Left kidney (tissue), 2 donors: Measurements from ENCODE around the gene ADCY1. TPM values are rescaled to one million over a fixed set of nuclear protein-coding genes. Genes with fewer than 3 reads are reported as not detected.

ENCODE experiments used
- DNase-seq: peaks from one replicate; pipeline ENCODE4 v3.0.0-alpha.2; 2013
- polyA plus RNA-seq: library from polyadenylated mRNA; unstranded; fragments of 120-200 nt; gene quantifications from one replicate; pipeline ENCODE4 v1.2.1, GENCODE V29; 2013; ENCODE audit not compliant: insufficient read length

Gene ADCY1
- polyA plus RNA-seq, 1 donor, result 3.1 TPM

- no peak for DNase-seq
Measured at GRCh38 chr7:45652630-45653029, 78.5 kb downstream of the ADCY1 start.

GRCh38 chr7:45653209-45653907 is 79.2 kb downstream of the ADCY1 start:
- no peak for DNase-seq

- no peak for DNase-seq
Measured at GRCh38 chr7:45654341-45654740, 80.2 kb downstream of the ADCY1 start.

- no peak for DNase-seq
Measured at GRCh38 chr7:45655539-45655938, 81.4 kb downstream of the ADCY1 start.

GRCh38 chr7:45656431-45656830 is 82.3 kb downstream of the ADCY1 start:
- no peak for DNase-seq

- no peak for DNase-seq
Measured at GRCh38 chr7:45657136-45657889, 83.1 kb downstream of the ADCY1 start.

GRCh38 chr7:45657890-45658715 is 83.9 kb downstream of the ADCY1 start:
- DNase-seq, result no peak

- DNase-seq, result peak; percentile 37
Measured at GRCh38 chr7:45658716-45659495, 84.7 kb downstream of the ADCY1 start.

GRCh38 chr7:45659496-45660139 is 85.5 kb downstream of the ADCY1 start:
- no peak for DNase-seq

- no peak for DNase-seq
Measured at GRCh38 chr7:45660201-45660900, 86.2 kb downstream of the ADCY1 start.

GRCh38 chr7:45660901-45661211 is 86.7 kb downstream of the ADCY1 start:
- DNase-seq, result no peak

- DNase-seq, result no peak
Measured at GRCh38 chr7:45661302-45661995, 87.3 kb downstream of the ADCY1 start.

- no peak for DNase-seq
Measured at GRCh38 chr7:45662018-45662417, 87.8 kb downstream of the ADCY1 start.

- DNase-seq, result no peak
Measured at GRCh38 chr7:45662540-45663166, 88.5 kb downstream of the ADCY1 start.

- DNase-seq, result no peak
Measured at GRCh38 chr7:45663167-45663921, 89.2 kb downstream of the ADCY1 start.

- DNase-seq, result no peak
Measured at GRCh38 chr7:45663965-45664633, 89.9 kb downstream of the ADCY1 start.

GRCh38 chr7:45665172-45665571 is 91.0 kb downstream of the ADCY1 start:
- DNase-seq, result no peak

- DNase-seq, result no peak
Measured at GRCh38 chr7:45670227-45670626, 96.1 kb downstream of the ADCY1 start.

- DNase-seq, result no peak
Measured at GRCh38 chr7:45670717-45671116, 96.5 kb downstream of the ADCY1 start.
